CD4-positive, alpha-beta T cell treated with Interleukin-17A for 4 hours (primary cell): Measurements from ENCODE around the gene FARP1.
"Not testable (repeated sequence)": the region's sequence is repeated elsewhere in the genome, so short reads cannot be mapped to it uniquely, and the experiment has no call there.

ENCODE experiments used
- DNase-seq: peaks from one replicate; pipeline ENCODE4 v3.0.0-alpha.2; 2020; ENCODE audit warnings: mixed read lengths

The FARP1 gene

GRCh38 chr13:98342953-98343352 lies 200.1 kb downstream of the FARP1 start:
- no peak for DNase-seq

GRCh38 chr13:98343461-98343860 lies 200.6 kb downstream of the FARP1 start:
- DNase-seq = no peak

- DNase-seq = no peak
Measured at GRCh38 chr13:98344392-98344791, 201.5 kb downstream of the FARP1 start.

- peak; percentile 5 for DNase-seq
Measured at GRCh38 chr13:98345107-98345935, 202.4 kb downstream of the FARP1 start.

- DNase-seq = no peak
Measured at GRCh38 chr13:98346904-98347636, 204.2 kb downstream of the FARP1 start.

GRCh38 chr13:98347756-98348155 lies 204.9 kb downstream of the FARP1 start:
- DNase-seq = no peak

- no peak for DNase-seq
Measured at GRCh38 chr13:98348466-98349200, 205.7 kb downstream of the FARP1 start.

- DNase-seq = no peak
Measured at GRCh38 chr13:98349731-98350305, 206.9 kb downstream of the FARP1 start.

GRCh38 chr13:98350746-98351330 lies 207.9 kb downstream of the FARP1 start:
- no peak for DNase-seq

- no peak for DNase-seq
Measured at GRCh38 chr13:98351636-98352035, 208.7 kb downstream of the FARP1 start.

- no peak for DNase-seq
Measured at GRCh38 chr13:98352226-98352625, 209.3 kb downstream of the FARP1 start.

- DNase-seq = no peak
Measured at GRCh38 chr13:98353750-98354149, 210.9 kb downstream of the FARP1 start.

- no peak for DNase-seq
Measured at GRCh38 chr13:98358937-98359336, 216.0 kb downstream of the FARP1 start.

- DNase-seq = no peak
Measured at GRCh38 chr13:98360545-98360944, 217.7 kb downstream of the FARP1 start.

- DNase-seq = no peak
Measured at GRCh38 chr13:98363326-98363725, 220.4 kb downstream of the FARP1 start.

- DNase-seq = no peak
Measured at GRCh38 chr13:98364179-98364578, 221.3 kb downstream of the FARP1 start.

GRCh38 chr13:98364647-98365046 lies 221.8 kb downstream of the FARP1 start:
- no peak for DNase-seq

GRCh38 chr13:98365302-98365701 lies 222.4 kb downstream of the FARP1 start:
- DNase-seq = no peak

- no peak for DNase-seq
Measured at GRCh38 chr13:98366010-98366409, 223.1 kb downstream of the FARP1 start.

- DNase-seq = no peak
Measured at GRCh38 chr13:98366443-98366842, 223.5 kb downstream of the FARP1 start.

- no peak for DNase-seq
Measured at GRCh38 chr13:98366959-98367358, 224.1 kb downstream of the FARP1 start.

GRCh38 chr13:98368019-98368418 lies 225.1 kb downstream of the FARP1 start:
- DNase-seq = no peak

- not testable (repeated sequence) for DNase-seq
Measured at GRCh38 chr13:98369520-98369919, 226.6 kb downstream of the FARP1 start.
